Putamen (tissue), 1 donor: Measurements from ENCODE around the gene BMP7.
"Not testable (repeated sequence)": the region's sequence is repeated elsewhere in the genome, so short reads cannot be mapped to it uniquely, and the experiment has no call there.

Experiments used
- DNase-seq: peaks from one replicate; pipeline ENCODE4 v3.0.0-alpha.2; 2016; ENCODE audit warnings: low spot score

BMP7 gene

DNA sequence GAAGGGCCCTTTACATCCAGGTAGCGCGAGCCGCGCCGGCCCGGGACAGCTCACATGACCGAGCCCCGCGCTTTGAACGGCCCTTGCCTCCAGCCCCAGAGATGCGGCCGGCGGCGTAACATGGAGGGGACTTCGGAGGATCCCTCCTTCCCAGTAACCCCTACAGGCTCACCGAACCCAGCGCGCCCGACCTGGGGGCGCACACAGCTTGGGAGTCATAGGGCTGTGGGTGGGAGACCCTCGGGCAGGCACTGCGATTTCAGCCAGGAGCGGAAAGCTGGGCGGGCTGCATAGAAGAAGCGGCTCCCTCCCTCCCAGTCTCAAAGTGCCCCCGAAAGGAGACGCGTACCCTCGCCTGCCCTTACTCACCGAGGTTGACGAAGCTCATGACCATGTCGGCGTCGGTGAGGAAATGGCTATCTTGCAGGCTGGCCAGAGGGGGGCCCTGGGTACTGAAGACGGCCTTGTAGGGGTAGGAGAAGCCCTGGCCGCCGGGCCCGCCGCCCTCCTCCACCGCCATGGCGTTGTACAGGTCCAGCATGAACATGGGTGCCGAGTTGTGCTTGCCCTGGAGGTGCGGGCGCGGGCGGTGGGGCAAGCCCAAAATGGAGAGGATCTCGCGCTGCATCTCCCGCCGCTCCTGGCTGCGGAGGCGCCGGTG, 975 bp downstream of the BMP7 start:
- DNase-seq: no peak

DNA sequence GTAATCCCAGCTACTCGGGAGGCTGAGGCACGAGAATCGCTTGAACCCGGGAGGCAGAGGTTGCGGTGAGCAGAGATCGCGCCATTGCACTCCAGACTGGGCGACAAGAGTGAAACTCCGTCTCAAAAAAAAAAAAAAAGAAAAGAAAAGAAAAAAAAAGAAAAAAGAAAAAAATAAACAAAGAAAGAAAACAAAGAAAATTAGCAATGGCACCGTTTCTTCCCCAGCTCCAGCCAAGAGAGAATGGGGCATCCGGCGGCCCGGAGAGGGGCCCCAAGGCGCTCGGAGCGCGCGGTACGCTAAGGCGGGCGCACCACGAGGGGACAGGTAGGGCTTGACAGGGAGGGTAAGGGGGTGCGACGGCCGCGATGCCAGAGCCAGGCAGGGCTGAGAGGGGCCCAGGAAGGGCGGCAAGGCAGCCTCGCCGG, 1.5 kb downstream of the BMP7 start:
- DNase-seq: not testable (repeated sequence)

DNA sequence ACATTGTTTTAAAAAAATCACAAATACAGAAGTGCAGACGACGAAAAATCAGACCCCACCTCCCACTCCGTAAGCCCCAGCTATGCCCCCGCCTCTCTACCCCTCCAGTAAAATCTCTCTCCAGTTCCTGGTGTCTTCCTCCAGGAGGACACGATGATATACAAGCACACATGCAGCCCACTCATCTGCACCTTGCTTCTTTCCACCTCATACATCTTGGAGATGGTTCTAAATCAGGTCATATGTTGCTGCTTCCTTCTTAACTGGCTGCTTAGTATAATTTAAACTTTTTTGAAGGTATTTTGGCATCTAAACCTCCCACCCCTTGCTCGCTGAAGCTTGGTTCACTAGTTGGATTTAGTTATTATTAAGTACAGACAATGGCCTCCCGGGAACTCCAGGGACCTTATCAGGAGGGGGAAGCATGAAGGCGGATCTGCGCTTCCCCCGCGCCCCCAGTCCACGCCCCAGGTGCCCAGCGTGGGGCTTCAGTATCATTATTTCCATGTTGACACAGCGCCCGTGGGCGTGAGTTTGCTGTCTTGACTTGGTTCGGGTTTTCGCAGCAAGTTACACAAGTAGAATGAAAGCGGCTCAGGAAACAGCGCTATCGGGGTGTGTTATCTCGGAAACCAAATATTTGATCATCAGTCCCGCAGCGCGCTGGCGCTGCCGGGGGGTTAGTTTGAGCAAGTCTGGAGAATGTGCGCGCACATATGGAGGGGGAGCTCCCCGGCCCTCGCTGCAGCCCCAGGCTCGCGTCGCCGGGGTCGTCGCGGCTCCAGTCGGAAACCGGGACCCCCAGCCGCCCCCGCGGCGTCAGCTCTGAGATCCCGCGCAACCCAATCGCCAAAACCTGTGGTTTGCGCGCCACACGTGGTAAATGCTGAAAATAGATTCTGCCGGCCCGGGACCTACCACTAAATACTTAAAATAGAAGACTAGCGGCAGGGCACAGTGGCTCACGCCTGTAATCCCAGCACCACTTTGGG, 2.3 kb downstream of the BMP7 start:
- DNase-seq: no peak

DNA sequence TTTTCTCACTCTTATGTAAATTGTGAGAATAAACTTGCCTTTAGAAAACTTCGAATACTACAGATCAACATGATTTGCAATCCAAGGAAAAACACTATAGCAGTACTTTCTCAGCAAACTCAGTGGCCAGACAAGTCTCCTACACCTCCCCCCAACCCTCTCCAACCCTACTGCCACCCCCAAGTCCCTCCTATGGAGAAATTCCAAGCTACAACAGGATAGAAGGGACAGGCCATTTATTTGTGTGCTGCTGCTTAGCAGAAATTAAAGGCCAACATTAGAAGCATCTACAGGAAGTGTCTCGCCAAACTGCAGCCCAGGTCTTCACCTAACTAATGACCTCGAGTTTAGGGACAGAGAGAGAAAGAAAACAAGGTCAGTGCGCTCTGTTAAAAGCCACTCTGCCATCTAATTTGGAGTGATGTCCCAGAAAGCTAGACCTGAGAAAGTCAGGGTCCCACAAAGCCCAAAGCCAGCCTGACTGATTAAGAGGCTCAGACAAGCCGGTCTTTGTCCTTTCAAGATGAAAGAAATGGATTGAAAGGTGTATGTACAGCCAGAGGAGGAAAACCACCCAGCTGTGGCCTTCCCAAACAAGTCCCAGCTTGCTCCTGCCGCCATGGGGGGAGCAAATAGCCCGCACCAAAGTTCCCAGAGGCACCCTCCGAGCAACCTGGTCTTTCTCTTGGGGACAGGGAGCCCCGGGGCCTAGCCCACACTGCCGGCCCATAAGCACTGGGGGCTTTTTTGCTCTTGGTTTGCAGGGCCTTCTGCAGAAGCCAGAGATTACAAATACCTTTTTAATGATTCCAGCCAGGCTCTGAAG, 3.4 kb downstream of the BMP7 start:
- DNase-seq: no peak

DNA sequence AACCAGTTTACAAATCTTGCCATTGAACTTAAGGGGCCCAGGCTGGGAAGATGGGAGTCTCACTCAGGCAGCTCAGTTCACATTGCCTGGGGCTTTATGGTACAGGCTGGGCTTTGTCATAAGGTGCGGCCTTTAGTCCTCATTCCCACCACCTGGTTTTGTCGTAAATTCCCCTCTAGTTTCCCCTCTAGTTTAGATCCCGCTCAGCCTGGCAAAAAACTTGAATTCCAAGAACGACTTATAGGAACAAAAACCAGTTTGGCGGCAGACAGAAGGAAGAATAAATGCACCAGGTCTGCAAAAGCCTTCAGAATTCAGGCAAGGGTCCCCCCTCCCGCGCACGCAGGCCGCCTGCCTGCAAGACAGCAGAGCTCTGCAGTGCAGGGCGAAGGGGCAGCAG, 4.1 kb downstream of the BMP7 start:
- no peak for DNase-seq

DNA sequence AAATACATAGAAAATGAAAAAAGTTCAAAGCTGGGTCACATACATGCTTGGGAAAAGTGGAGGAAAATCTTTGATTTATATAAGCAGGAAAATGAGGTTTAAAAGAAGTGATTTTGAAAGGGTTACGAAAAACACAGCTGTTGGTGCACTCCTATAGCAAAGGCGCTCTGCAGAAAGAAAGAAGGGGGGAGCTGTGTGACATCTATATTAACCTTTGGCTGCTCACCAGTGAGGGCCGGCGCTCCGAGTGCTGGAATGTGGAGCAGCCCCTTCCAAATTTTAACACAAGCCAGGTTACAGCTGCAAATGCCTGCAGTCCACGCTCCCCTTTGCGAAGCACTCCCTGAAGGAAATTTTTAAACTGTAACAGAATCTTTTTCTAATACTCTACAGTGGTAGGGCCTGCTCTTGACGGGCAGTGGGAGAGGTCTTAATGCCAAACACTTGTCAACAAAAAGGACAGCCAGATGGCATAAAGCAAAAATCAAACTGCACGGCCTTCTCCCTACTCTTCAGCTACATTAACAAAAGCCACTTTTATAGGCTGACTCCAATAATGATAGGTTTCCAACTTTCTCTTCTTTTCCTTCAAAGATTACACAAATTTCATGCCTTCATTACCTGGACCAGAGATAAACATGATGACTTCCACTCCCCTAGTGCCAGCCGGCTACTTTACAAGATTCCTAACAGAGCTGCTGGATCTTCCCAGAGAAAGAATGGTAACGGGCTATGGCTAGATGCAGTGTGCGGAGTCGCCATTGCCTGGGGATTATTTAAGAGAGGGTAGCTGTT, 4.8 kb downstream of the BMP7 start:
- DNase-seq: no peak

DNA sequence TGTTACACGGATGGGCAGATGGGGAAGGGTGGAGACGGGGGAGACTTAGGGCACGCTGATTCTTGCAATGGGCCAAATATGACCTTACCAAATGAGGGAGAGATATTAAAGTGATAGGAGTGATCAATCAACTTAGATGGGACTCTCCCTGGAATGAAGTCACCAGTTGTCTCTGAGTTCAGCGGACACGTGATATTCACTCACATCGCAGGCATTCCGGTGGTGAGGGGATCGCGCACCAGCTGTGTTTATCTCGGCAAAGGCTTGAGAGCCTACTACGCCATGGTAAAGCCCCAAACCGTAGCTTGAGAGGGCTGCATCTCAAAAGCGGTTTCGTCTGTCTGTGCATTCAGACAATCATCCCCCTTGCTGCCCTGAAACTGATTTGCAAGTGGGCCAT, 5.5 kb downstream of the BMP7 start:
- DNase-seq: no peak

DNA sequence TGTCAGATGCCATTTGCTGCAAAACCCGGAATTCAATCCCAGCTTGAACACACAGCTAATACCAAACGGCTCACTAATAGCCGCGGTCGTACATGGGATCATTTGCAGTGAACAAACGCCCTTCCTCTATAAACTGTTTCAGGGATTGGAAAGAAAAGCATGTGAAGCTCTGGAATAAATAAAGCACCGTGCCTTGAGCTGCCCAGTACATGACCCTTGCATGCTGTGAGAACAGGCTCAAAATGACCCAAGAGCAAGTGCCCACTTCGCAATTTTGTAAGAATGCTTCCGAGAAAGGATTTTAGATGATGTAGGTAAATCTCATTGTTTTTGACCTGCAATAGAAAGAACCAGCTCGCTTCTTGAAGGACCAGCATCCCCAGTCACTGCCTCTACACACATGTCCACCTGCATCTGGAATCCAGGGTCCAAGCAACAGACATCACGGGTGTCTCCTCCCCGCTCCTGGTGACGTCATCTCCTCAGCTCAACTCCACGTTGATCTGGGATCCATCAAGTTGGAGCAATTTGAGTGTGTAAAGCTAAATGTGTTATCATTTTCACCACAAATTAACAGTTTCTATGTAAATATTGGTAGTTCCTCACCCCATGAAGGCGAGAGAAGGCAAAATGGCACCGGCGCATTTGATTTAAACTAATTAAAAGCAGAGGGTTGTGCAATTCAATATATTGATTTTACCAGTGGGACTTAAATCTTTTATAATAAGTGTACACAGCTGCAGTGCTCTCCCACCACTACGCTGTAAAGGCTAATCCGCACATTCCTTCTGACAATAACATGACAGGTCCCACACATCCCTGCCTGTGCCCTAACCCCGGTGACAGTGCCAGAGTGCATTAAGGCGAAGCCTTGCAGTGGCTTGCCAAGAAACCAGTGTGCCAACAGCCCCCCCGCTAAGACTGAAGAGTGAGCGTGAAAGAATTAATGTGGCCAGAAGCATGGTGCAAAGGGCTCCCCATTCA, 6.2 kb downstream of the BMP7 start:
- DNase-seq: no peak

DNA sequence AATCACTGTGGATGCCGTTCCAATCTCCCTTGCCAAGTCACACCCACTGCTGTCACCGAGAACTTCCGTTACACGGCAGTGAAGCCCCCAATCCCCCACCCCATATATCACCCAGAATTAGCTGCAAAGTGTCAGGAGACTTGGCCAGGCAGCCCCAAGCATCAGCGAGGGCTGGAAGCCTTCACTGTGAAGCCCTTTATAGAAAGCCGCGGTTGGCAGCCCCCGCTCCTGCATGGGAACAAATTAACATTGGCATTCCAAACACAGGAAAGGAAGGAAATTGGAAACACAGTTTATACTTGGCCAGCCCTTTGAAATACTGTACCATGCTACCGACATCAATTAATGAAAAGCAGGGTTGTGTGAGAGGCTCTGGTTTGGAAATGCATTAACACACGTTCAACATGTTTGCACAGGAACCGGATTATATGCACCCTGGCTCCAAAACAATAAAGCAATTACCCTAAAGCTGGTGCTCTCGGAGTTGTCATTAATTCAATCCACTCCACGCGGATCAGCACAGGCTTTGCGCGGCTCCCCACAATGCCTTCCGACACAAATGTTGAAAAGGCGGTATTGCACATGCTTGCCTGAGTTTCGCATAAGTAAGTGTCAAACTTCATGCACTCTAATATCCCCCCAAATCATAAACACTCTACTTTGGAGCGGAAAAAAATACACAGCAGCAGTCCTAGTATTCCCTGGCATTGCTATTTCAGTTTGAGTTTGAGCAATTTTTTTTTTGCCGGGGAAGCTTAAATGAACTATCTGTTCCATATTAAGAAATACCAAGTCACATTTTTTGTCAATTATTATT, 7.1 kb downstream of the BMP7 start:
- DNase-seq: peak; percentile 42

DNA sequence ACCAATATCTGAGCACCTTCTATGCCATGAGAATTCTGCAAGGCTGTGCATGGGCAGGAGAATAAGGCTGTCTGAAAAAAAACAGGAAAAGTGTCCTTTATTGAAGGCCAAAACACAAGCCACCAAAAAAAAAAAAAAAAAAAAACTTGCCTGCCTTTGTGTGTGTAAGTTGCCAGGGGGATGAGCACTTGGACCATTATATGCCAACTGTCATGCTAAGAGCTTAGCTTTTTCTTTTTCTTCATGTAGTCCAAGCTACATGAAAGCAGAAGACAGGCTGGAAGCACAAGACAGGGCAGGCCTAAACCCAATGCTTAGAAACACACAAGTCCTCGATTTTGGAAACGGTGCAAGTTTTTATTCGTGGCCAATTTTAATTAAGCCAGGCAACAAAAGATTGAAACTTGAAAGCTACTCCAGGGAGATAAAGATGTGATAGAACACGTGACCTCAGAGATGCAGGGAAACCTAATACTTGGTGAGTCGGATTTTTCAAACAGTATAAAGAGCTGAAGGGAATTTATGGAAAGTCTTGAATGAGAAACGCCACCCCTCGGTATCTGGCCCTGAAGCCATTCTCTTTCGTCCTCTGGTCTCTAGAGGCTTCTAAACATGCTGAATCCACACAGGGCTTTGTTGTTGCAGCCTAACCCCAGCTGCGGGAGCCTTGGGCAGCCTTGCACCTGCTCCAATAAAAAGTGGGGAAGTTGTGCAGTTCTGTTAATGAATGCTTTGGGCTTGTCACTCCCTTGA, 8.6 kb downstream of the BMP7 start:
- no peak for DNase-seq

DNA sequence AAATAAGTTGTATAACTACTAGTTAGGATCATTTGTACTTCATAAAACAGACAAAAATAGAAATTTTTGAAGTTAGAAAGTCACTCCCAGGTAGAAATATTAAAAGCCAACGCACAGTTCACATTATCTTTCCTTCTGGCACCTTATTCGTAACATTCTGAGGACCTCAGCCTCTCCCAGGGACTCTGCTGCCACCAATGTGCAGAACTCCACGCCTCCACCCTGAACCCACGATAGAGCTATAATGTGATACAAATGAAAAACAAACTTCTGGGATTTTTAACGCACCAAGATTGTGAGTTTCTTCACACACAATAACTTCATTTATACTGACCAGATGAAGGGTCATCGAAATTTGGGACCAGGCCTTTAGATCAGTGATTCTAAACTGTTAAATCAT, 9.5 kb downstream of the BMP7 start:
- DNase-seq: no peak

DNA sequence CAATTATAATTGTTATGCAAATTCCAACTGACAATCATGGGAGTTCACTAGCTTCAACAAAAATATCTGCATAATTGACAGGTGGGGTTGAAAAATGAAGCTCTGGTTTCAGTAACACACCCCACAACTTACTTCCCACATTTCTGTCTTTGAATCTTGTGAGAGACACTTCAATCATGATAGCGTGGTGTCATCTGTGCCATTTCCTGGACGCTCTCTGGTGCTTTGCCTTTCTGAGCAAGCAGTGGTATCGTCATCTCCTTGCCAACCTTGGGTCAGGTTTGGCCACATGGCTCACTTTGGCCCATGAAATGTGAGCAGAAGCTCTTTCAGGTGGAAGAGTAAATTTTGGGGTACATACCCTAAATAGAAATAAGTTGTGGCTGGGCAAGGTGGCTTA, 10.2 kb downstream of the BMP7 start:
- no peak for DNase-seq

DNA sequence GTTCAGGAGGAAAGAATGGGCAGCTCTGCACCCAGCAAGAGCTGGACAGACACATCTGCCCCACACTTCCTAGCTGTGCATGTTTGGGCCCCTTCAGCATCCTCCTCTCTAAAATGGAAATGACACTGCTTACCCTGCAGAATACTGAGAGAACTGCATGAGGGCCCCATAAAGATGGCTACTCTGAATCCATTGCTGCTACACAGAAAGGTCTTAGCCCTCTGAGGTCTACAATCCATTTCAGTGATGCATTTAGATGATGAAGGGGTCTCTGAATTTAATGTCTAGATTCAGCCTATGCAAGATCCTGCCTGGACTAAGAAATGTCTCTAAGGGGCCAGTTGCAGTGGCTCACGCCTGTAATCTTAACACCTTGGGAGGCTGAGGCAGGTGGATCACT, 11.3 kb downstream of the BMP7 start:
- DNase-seq: no peak

DNA sequence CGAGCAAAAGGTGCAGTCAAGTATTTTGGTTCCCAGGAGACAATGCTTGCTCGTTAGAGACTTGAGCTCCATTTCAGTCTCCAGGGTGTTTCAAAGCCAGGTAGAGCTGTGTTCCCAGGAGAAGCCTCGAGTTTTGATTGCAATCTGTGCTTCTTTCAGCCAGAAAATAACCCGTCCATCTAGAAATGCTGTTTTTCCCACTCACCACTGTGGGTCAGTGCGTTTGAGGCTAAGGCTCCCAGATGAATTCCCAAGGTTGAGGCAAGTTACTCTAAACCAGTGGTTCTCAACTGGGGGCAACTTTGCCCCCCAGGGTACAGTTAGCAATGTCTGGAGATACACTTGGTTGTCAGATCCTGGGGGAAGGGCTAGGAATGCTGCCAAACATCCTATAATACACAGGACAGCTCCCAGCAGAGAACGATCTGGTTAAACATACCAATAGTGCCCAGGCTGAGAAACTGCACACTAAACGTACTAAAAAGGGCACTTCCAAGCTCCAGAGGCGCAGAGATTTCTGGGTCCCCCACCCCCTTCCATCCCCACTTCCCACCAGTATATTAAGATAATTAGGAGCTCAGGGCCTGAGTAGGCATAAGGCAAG, 13.8 kb downstream of the BMP7 start:
- DNase-seq: no peak

DNA sequence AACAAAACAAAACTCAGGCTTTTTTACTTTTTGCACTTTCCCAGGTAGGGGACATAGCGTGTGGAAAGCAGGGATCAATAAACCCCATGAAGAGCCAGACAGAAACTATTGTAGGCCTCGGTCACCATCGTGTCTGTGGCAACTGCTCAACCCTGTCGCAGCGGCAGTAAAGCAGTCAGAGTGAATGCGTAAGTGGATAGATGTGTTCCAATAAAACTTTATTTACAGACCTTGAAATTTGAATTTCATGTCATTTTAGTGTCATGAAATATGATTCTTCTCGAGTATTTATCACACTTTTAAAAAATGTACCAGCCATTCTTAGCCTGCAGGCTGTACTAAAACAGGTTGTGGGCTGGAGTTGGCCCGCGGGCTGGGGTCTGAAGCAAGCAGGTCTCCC, 14.5 kb downstream of the BMP7 start:
- no peak for DNase-seq

DNA sequence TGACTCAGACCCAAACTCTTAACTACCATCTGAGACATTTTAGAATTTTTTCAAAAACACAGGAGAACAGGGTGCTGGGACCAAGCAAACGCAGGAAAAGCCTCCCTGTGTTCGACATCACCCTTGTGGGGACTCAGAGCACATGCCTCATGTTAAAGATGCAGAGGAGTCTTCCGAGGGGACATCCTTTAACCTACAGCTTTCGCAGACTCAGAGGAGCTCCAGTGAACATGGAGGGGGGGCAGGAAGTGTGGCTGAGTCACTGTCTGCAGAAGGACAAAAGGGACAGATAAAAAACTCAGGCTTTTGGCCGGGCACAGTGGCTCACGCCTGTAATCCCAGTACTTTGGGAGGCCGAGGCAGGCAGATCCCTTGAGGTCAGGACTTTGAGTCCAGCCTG, 15.1 kb downstream of the BMP7 start:
- DNase-seq: no peak

DNA sequence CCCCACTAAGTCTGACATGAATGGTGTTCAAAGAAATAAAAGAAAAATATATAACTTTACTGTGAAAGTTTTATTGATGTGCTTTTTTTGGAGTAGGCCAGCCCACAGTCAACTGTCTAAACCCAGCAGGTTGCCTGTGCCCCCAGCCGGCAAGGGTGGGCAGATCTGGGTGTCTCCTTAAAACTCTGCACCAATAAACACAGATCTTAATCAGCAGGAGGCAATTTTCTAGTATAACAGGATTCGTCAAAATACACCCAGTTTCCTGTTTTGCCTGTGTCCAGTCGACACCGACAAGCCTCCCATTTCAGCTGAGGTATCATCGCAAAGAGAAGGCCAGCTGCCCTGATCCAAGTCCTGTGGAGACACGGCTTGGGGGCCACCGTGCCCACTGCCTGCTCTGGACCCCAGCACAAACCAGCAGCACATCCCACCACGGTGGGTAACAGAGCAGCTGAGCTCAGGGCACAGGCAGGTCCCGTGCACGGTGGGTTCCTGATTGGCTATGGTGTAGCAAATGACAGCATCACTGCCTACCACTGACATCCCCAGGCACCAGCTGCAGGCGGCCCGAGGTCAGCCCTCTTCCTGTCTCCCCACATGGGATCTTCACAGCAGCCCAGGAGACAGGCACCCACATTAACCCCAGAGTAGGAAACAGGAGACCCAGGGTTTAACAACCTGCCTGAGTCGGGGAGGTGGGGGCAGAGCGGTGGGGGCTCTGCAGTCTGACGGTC, 15.7 kb downstream of the BMP7 start:
- no peak for DNase-seq

DNA sequence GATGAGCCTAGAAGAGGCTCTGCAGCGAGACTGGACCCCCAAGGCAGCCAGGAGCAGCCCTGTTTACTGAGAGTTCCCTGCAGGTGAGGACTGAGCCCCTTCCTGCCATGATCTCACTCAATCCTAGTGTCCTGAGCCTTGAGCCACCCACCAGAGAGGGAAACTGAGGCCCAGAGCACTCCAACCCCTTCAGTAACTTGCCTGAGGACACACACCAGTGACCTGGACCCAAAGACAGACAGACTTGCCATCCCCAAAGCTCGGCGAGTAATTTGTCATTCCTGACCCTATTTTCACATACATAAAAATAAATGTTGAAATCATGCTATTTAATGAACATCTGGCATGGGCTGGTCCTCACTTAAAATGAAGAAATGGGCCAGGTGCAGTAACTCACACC, 16.7 kb downstream of the BMP7 start:
- DNase-seq: no peak
